A549 (cell line): ENCODE measurements around the gene TSR3. TPM values are rescaled to one million over a fixed set of nuclear protein-coding genes. Genes with fewer than 3 reads are reported as not detected.

ENCODE experiments used
- ATAC-seq, 2 experiments: fragments of 200-7000 bp in 1 of 2; fragments of >200 bp in 1 of 2; cut with Nextera tagmentation in 1 of 2; cut with Tn5 transposase in 1 of 2; 3 replicates each; pipeline versions ENCODE4 v1.8.0 to v1.9.1; 2018 to 2020; ENCODE audit warnings: mild to moderate bottlenecking in 1 of 2, moderate library complexity in 1 of 2
- CTCF ChIA-PET: fragments of 300-600 bp; sonication (Branson Sonifier 250); formaldehyde crosslinking; extraction: SDS; loops from one replicate; lab custom pipeline; 2021; ENCODE audit warnings: antibody characterized with exemption, inconsistent platforms; lab: Yijun Ruan, JAX
- POLR2A ChIA-PET: fragments of 350-600 bp; formaldehyde crosslinking; extraction: SDS; loops from one replicate; lab custom pipeline; 2021; ENCODE audit warnings: antibody characterized with exemption, inconsistent platforms; lab: Yijun Ruan, JAX
- DNase-seq, 2 experiments: peaks; one replicate each; pipeline versions ENCODE4 v3.0.0 to v3.0.0-alpha.2; 2011 to 2016; ENCODE audit warnings: low read depth in 1 of 2, low spot score in 1 of 2
- FAIRE-seq: peaks from 2 replicates; lab custom pipeline; 2011; peaks lifted over from hg19 to GRCh38; lab: Jason Lieb, UNC
- H3K27ac ChIP-seq, 2 experiments: fragments of >200 bp; sonication (Bioruptor Twin); formaldehyde crosslinking; 3 replicates each; pipeline ENCODE4 v1.5.1; 2016 to 2017
- H3K4me1 ChIP-seq: fragments of >200 bp; sonication (Bioruptor Twin); formaldehyde crosslinking; 3 replicates; pipeline ENCODE4 v1.6.1; 2016
- H3K4me2 ChIP-seq: fragments of >200 bp; sonication (Bioruptor Twin); formaldehyde crosslinking; 3 replicates; pipeline ENCODE4 v1.6.1; 2016
- H3K4me3 ChIP-seq: fragments of >200 bp; sonication (Bioruptor Twin); formaldehyde crosslinking; 3 replicates; pipeline ENCODE4 v1.5.1; 2016
- H3K9me3 ChIP-seq: fragments of >200 bp; sonication (Bioruptor Twin); formaldehyde crosslinking; 3 replicates; pipeline ENCODE4 v1.6.1; 2016
- BCL3 ChIP-seq: fragments of >200 bp; sonication (Bioruptor Twin); formaldehyde crosslinking; IDR thresholded peaks from 3 replicates; pipeline ENCODE4 v1.6.1; 2016
- CBX2 ChIP-seq: fragments of 200-600 bp; sonication (generic); IDR thresholded peaks from 2 replicates; pipeline ENCODE4 v1.6.1; 2016; ENCODE audit warnings: low read depth, mild to moderate bottlenecking, borderline replicate concordance
- CBX8 ChIP-seq: fragments of 200-600 bp; sonication (generic); IDR thresholded peaks from 2 replicates; pipeline ENCODE4 v1.6.1; 2016
- CHD4 ChIP-seq: fragments of 200-600 bp; sonication (generic); IDR thresholded peaks from 2 replicates; pipeline ENCODE4 v1.6.1; 2016; ENCODE audit warnings: antibody characterized with exemption, mild to moderate bottlenecking, borderline replicate concordance
- EHMT2 ChIP-seq: fragments of 200-600 bp; sonication (generic); IDR thresholded peaks from 2 replicates; pipeline ENCODE4 v1.6.1; 2016; ENCODE audit warnings: antibody characterized with exemption, low read depth, mild to moderate bottlenecking, moderate library complexity
- ESRRA ChIP-seq: fragments of 150-350 bp; IDR thresholded peaks from 2 replicates; pipeline ENCODE4 v1.6.1; 2014; ENCODE audit warnings: mild to moderate bottlenecking, low read length, borderline replicate concordance
- FOSL2 ChIP-seq, 2 experiments: fragments of 450-650 bp in 1 of 2; fragments of >200 bp in 1 of 2; sonication (Bioruptor Twin) in 1 of 2; formaldehyde crosslinking; IDR thresholded peaks; 2 replicates each; pipeline versions ENCODE4 v1.5.0 to v1.6.1; 2016 to 2020; ENCODE audit warnings: mild to moderate bottlenecking in 1 of 2, moderate library complexity in 1 of 2
- HOXB13 ChIP-seq: fragments of 250-450 bp; sonication (Bioruptor Pico); IDR thresholded peaks from 2 replicates; pipeline ENCODE4 v1.5.0; 2020; ENCODE audit warnings: low read depth, mild to moderate bottlenecking, moderate library complexity
- HOXB5 ChIP-seq: fragments of 250-450 bp; sonication (Bioruptor Pico); IDR thresholded peaks from 2 replicates; pipeline ENCODE4 v1.5.0; 2020; ENCODE audit warnings: mild to moderate bottlenecking, moderate library complexity
- KDM1A ChIP-seq: fragments of 200-600 bp; sonication (generic); IDR thresholded peaks from 2 replicates; pipeline ENCODE4 v1.6.1; 2016; ENCODE audit warnings: low read depth, mild to moderate bottlenecking
- KDM5A ChIP-seq: fragments of 200-600 bp; sonication (generic); IDR thresholded peaks from 2 replicates; pipeline ENCODE4 v1.6.1; 2016; ENCODE audit warnings: antibody characterized with exemption, mild to moderate bottlenecking
- MAFK ChIP-seq: fragments of 450-650 bp; IDR thresholded peaks from 2 replicates; pipeline ENCODE4 v1.6.1; 2014; ENCODE audit not compliant: partially characterized antibody
- MAX ChIP-seq: IDR thresholded peaks from 2 replicates; pipeline ENCODE4 v1.6.1; 2012
- MAZ ChIP-seq: fragments of 150-350 bp; IDR thresholded peaks from 2 replicates; pipeline ENCODE4 v1.6.1; 2014; ENCODE audit warnings: antibody characterized with exemption, low read depth, low read length, borderline replicate concordance
- NFE2L2 ChIP-seq: fragments of 150-350 bp; conservative IDR thresholded peaks from 2 replicates; pipeline ENCODE4 v1.6.1; 2014; ENCODE audit warnings: low read length
- RAD21 ChIP-seq, 2 experiments: fragments of >200 bp in 1 of 2; sonication (Bioruptor Twin) in 1 of 2; formaldehyde crosslinking in 1 of 2; IDR thresholded peaks in 1 of 2; conservative IDR thresholded peaks in 1 of 2; 2 replicates in 1 of 2; 3 replicates in 1 of 2; pipeline ENCODE4 v1.6.1; 2012 to 2018; ENCODE audit warnings: inconsistent platforms in 1 of 2
- RARB ChIP-seq: fragments of 250-450 bp; sonication (Bioruptor Pico); IDR thresholded peaks from 2 replicates; pipeline ENCODE4 v1.8.0; 2021; ENCODE audit warnings: mild to moderate bottlenecking, moderate library complexity
- RNF2 ChIP-seq: fragments of 200-600 bp; sonication (generic); IDR thresholded peaks from 2 replicates; pipeline ENCODE4 v1.6.1; 2016; ENCODE audit warnings: low read depth, mild to moderate bottlenecking, antibody characterized with exemption, moderate library complexity, borderline replicate concordance
- SMC3 ChIP-seq: fragments of >200 bp; sonication (Bioruptor Twin); formaldehyde crosslinking; IDR thresholded peaks from 3 replicates; pipeline ENCODE4 v1.6.1; 2018; ENCODE audit warnings: inconsistent platforms
- SREBF2 ChIP-seq: fragments of 450-650 bp; IDR thresholded peaks from 2 replicates; pipeline ENCODE4 v1.6.1; 2014; ENCODE audit warnings: mild to moderate bottlenecking, moderate library complexity
- TP53 ChIP-seq: fragments of 250-450 bp; sonication (Bioruptor Pico); IDR thresholded peaks from 2 replicates; pipeline ENCODE4 v1.5.0; 2021; ENCODE audit warnings: mild to moderate bottlenecking, moderate library complexity
- USF2 ChIP-seq: fragments of 450-650 bp; IDR thresholded peaks from 2 replicates; pipeline ENCODE4 v1.6.1; 2014; ENCODE audit warnings: antibody characterized with exemption
- ZC3H11A ChIP-seq: fragments of 450-650 bp; IDR thresholded peaks from 2 replicates; pipeline ENCODE4 v1.6.1; 2014; ENCODE audit warnings: antibody characterized with exemption, mild to moderate bottlenecking
- ZFP36 ChIP-seq: fragments of 450-650 bp; IDR thresholded peaks from 2 replicates; pipeline ENCODE4 v1.6.1; 2014; ENCODE audit warnings: borderline replicate concordance; ENCODE audit not compliant: partially characterized antibody
- ZSCAN20 ChIP-seq: fragments of 250-450 bp; sonication (Bioruptor Pico); IDR thresholded peaks from 2 replicates; pipeline ENCODE4 v1.8.0; 2022; ENCODE audit warnings: mild to moderate bottlenecking, moderate library complexity
- WGBS: methylation state at CpG from one replicate; pipeline ENCODE4 v1.1.6; 2017; ENCODE audit errors: missing lambda C conversion rate; 5-methylcytosine and 5-hydroxymethylcytosine counted together
- polyA plus RNA-seq, 4 experiments: library from polyadenylated mRNA; depleted of rRNA in 3 of 4; stranded (reverse); fragments of >200 nt; fragmentation: RNase III in 1 of 4; extraction: RNeasy Plus Mini Kit Qiagen cat#74134 plus additional on column Dnase treatment in 1 of 4; gene quantifications; 2 replicates in 3 of 4; 3 replicates in 1 of 4; pipeline ENCODE4 v1.2.3, GENCODE V29; 2011 to 2017
- TF ChIP-seq, protein P1 (sequence below): fragments of >200 bp; sonication (Bioruptor Twin); formaldehyde crosslinking; IDR thresholded peaks from 2 replicates; pipeline ENCODE4 v1.6.1; 2016
- TF ChIP-seq, protein P2 (sequence below): fragments of 250-450 bp; sonication (Bioruptor Pico); IDR thresholded peaks from 2 replicates; pipeline ENCODE4 v1.5.0; 2020; ENCODE audit warnings: low read depth, mild to moderate bottlenecking, moderate library complexity

The TSR3 gene
- polyA plus RNA-seq, 2 of the 4 experiments (the other 2 are of a cell fraction), result 32.6 to 52.3 TPM

DNA sequence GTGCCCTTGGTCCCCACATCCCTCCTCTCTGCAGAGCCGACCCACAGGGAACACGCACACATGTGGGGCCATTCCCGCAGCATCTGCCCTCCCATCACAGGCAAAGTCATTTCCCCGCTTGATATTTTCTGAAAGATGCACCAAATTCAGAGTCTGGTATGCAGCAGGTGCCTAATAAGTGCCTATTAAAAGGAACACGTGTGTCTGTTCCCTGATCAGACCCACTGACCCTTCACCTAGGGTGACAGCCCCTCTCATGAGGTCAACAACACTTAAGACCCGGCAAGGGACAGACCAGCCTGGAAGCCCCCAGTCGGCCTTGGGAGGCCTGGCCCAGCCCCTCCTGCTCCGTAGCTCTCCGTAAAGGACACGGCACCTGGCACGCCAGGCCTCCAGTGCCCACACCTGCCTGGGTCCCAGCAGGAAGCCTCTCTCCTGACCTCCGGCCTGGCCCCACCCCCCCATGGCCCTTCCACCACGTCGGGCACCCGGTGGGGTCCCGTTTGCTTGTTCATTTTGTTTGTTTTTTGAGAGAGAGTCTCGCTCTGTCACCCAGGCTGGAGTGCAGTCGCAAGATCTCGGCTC is 42.8 kb upstream of the TSR3 start:
- no peak for FAIRE-seq
- POLR2A ChIA-PET, result no interaction called here
- WGBS, result 85% methylated on average over 16 of the region's 19 CpGs
- no peak for ATAC-seq
- H3K4me2 ChIP-seq, result no peak overlapping the region
- no peaks in the 10 kb centered on the region for H3K4me1 ChIP-seq
- no peak overlapping the region for H3K4me3 ChIP-seq
- H3K9me3 ChIP-seq, result no peaks in the 10 kb centered on the region
- no peak for DNase-seq
- CTCF ChIA-PET, result no interaction called here
- TF ChIP-seq, protein P1, sequence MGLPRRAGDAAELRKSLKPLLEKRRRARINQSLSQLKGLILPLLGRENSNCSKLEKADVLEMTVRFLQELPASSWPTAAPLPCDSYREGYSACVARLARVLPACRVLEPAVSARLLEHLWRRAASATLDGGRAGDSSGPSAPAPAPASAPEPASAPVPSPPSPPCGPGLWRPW, result no peak
- TF ChIP-seq CHD4, result no peak
- no peak for TF ChIP-seq MAZ
- no peak for TF ChIP-seq KDM5A
- TF ChIP-seq MAX, result no peak
- no peak for TF ChIP-seq KDM1A
- TF ChIP-seq ESRRA, result no peak
- no peak for TF ChIP-seq RARB (CRISPR knock-in tag)
- TF ChIP-seq CBX8, result no peak
- no peak for TF ChIP-seq ZFP36
- no peak for TF ChIP-seq ZC3H11A
- TF ChIP-seq HOXB13 (CRISPR knock-in tag), result no peak
- no peak for TF ChIP-seq NFE2L2
- TF ChIP-seq HOXB5 (CRISPR knock-in tag), result no peak
- H3K27ac ChIP-seq, result no peak overlapping the region

DNA sequence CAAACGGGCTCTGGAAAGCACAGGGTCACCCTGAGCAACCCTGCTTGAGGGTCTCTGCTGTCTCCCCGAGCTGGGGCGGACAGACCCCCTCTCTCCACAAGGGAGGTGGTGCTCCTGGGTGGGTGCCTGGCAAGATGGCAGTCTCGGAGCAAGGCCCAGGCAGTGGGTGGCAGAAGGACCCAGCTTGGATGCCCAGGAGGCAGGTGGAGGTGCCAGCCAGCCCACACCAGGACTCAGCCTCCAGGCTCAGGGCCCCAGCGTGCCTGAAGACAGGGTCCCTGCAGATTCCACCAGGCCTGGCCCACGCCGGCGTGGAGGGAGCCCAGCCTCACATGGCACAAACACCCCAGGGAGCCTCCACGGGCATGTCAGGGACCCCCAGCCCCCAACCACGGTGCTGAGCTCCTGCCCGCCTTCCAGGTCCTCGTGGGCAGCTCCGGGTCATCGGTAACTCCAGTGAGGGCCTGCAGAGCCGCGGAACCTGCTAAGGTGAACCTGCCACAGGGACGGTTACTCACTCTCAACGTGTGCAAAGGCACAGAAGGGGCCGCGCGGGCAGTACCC is 42.0 kb upstream of the TSR3 start:
- no peak for ATAC-seq
- no peak overlapping the region for H3K4me3 ChIP-seq
- H3K4me1 ChIP-seq, result no peaks in the 10 kb centered on the region
- no peaks in the 10 kb centered on the region for H3K9me3 ChIP-seq
- no peak for TF ChIP-seq TP53 (CRISPR knock-in tag)
- no peak for TF ChIP-seq SMC3
- no peak for TF ChIP-seq RNF2
- no peak for TF ChIP-seq RAD21 (conservative IDR thresholded peaks at IDR 0.05 in 1 of 2, IDR thresholded peaks at IDR 0.05 in 1 of 2)
- TF ChIP-seq MAFK, result no peak
- TF ChIP-seq SREBF2, result no peak
- TF ChIP-seq USF2, result no peak
- TF ChIP-seq MAZ, result no peak
- no peak for TF ChIP-seq BCL3
- TF ChIP-seq ZFP36, result no peak
- TF ChIP-seq CBX2, result no peak
- TF ChIP-seq, protein P2, sequence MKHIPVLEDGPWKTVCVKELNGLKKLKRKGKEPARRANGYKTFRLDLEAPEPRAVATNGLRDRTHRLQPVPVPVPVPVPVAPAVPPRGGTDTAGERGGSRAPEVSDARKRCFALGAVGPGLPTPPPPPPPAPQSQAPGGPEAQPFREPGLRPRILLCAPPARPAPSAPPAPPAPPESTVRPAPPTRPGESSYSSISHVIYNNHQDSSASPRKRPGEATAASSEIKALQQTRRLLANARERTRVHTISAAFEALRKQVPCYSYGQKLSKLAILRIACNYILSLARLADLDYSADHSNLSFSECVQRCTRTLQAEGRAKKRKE (CRISPR knock-in tag), result no peak
- TF ChIP-seq FOSL2 (IDR thresholded peaks at IDR 0.05), result no peak
- TF ChIP-seq FOSL2 (CRISPR knock-in tag; IDR thresholded peaks at IDR 0.05), result no peak
- TF ChIP-seq ZSCAN20 (CRISPR knock-in tag), result no peak
- no peak for TF ChIP-seq EHMT2
- TF ChIP-seq CHD4, result no peak
- TF ChIP-seq ESRRA, result no peak
- POLR2A ChIA-PET, result no interaction called here
- CTCF ChIA-PET, result no interaction called here
- WGBS, result 87% methylated on average over 10 of the region's 21 CpGs
- no peak overlapping the region for H3K27ac ChIP-seq
- H3K4me2 ChIP-seq, result no peak overlapping the region
- no peak for DNase-seq
- FAIRE-seq, result no peak
